WTC11 (cell line): ENCODE measurements around the gene SPN.

Source experiments
- CDX4 ChIP-seq: fragments of 250-450 bp; sonication (Bioruptor Pico); IDR thresholded peaks from 2 replicates; pipeline ENCODE4 v1.9.0; 2021; ENCODE audit warnings: moderate library complexity, mild to moderate bottlenecking, inconsistent platforms, borderline replicate concordance
- CREB1 ChIP-seq: sonication (generic); formaldehyde crosslinking; IDR thresholded peaks from 2 replicates; pipeline ENCODE4 v1.8.0; 2023; ENCODE audit warnings: mild to moderate bottlenecking, missing genetic modification reagents
- CTCF ChIP-seq: fragments of 200-600 bp; IDR thresholded peaks from 2 replicates; pipeline ENCODE4 v1.8.0; 2022; ENCODE audit warnings: antibody characterized with exemption
- E2F1 ChIP-seq: sonication (generic); formaldehyde crosslinking; IDR thresholded peaks from 2 replicates; pipeline ENCODE4 v1.8.0; 2022; ENCODE audit warnings: mild to moderate bottlenecking, missing genetic modification reagents
- FOXP4 ChIP-seq: sonication (generic); formaldehyde crosslinking; IDR thresholded peaks from 2 replicates; pipeline ENCODE4 v1.8.0; 2022; ENCODE audit warnings: mild to moderate bottlenecking, missing genetic modification reagents
- JUN ChIP-seq: sonication (generic); formaldehyde crosslinking; IDR thresholded peaks from 2 replicates; pipeline ENCODE4 v1.8.0; 2023; ENCODE audit warnings: mild to moderate bottlenecking, missing genetic modification reagents
- MAX ChIP-seq: sonication (generic); formaldehyde crosslinking; IDR thresholded peaks from 2 replicates; pipeline ENCODE4 v1.8.0; 2022; ENCODE audit warnings: mild to moderate bottlenecking, missing genetic modification reagents
- MYBL2 ChIP-seq: sonication (generic); formaldehyde crosslinking; IDR thresholded peaks from 2 replicates; pipeline ENCODE4 v1.8.1; 2023; ENCODE audit warnings: mild to moderate bottlenecking, moderate library complexity, missing genetic modification reagents
- NFE2L1 ChIP-seq: sonication (generic); formaldehyde crosslinking; IDR thresholded peaks from 2 replicates; pipeline ENCODE4 v1.8.1; 2023; ENCODE audit warnings: missing genetic modification reagents
- NFYB ChIP-seq: sonication (generic); formaldehyde crosslinking; conservative IDR thresholded peaks from 2 replicates; pipeline ENCODE4 v1.8.0; 2022; ENCODE audit warnings: low read depth, missing genetic modification reagents
- NR2C2 ChIP-seq: sonication (generic); formaldehyde crosslinking; IDR thresholded peaks from 2 replicates; pipeline ENCODE4 v1.8.0; 2022; ENCODE audit warnings: mild to moderate bottlenecking, missing genetic modification reagents
- ZNF512 ChIP-seq: sonication (generic); formaldehyde crosslinking; IDR thresholded peaks from 2 replicates; pipeline ENCODE4 v1.8.1; 2022; ENCODE audit warnings: missing genetic modification reagents, borderline replicate concordance

GRCh38 chr16:29649588-29650494, 13.2 kb upstream of the SPN start:
- TF ChIP-seq ZNF512 (CRISPR knock-in tag) (no peak), NFE2L1 (no peak), CTCF (no peak), E2F1 (no peak), NR2C2 (CRISPR knock-in tag) (no peak), MYBL2 (CRISPR knock-in tag) (no peak), CREB1 (CRISPR knock-in tag) (no peak), JUN (CRISPR knock-in tag) (no peak), FOXP4 (CRISPR knock-in tag) (no peak), MAX (CRISPR knock-in tag) (no peak), NFYB (CRISPR knock-in tag) (no peak), CDX4 (CRISPR knock-in tag) (no peak)
